ENCODE data around the gene GFI1B.
"Not testable (repeated sequence)": the region's sequence is repeated elsewhere in the genome, so short reads cannot be mapped to it uniquely, and the experiment has no call there.

The GFI1B gene

GRCh38 chr9:132978451-132979131 lies at the start of gene GFI1B:
Gene GFI1B (plus strand): TSS chr9:132978694. CDS start chr9:132986679, 7,985 bp downstream.
- DNase-seq, result no peak

GRCh38 chr9:132931178-132931735 lies 47.2 kb upstream of the GFI1B start:
- DNase-seq, result no peak

GRCh38 chr9:132935026-132935425 lies 43.5 kb upstream of the GFI1B start:
- DNase-seq, result no peak

- DNase-seq, result no peak
Measured at GRCh38 chr9:132937463-132937901, 41.0 kb upstream of the GFI1B start.

GRCh38 chr9:132939169-132939568 lies 39.3 kb upstream of the GFI1B start:
- no peak for DNase-seq

- DNase-seq, result no peak
Measured at GRCh38 chr9:132942541-132943182, 35.8 kb upstream of the GFI1B start.

- DNase-seq, result no peak
Measured at GRCh38 chr9:132943651-132944293, 34.7 kb upstream of the GFI1B start.

- DNase-seq, result peak; percentile 95 to 99 (median 98)
Measured at GRCh38 chr9:132944294-132945185, 34.0 kb upstream of the GFI1B start, which contains the start of gene TSC1. Gene TSC1 (minus strand): TSS chr9:132944616. CDS start chr9:132928872, 15,744 bp downstream.

- no peak for DNase-seq
Measured at GRCh38 chr9:132945186-132946130, 33.0 kb upstream of the GFI1B start.

- no peak for DNase-seq
Measured at GRCh38 chr9:132946211-132946610, 32.3 kb upstream of the GFI1B start.

GRCh38 chr9:132946631-132947295 lies 31.7 kb upstream of the GFI1B start:
- no peak for DNase-seq

- no peak for DNase-seq
Measured at GRCh38 chr9:132947756-132948155, 30.7 kb upstream of the GFI1B start.

- no peak for DNase-seq
Measured at GRCh38 chr9:132948482-132949050, 29.9 kb upstream of the GFI1B start.

- DNase-seq, result no peak
Measured at GRCh38 chr9:132949709-132950108, 28.8 kb upstream of the GFI1B start.

GRCh38 chr9:132955123-132955522 lies 23.4 kb upstream of the GFI1B start:
- no peak for DNase-seq

- no peak for DNase-seq
Measured at GRCh38 chr9:132955768-132956167, 22.7 kb upstream of the GFI1B start.

- DNase-seq, result no peak
Measured at GRCh38 chr9:132957805-132958204, 20.7 kb upstream of the GFI1B start.

- no peak for DNase-seq
Measured at GRCh38 chr9:132961002-132961401, 17.5 kb upstream of the GFI1B start.

GRCh38 chr9:132965478-132965877 lies 13.0 kb upstream of the GFI1B start:
- DNase-seq, result no peak

GRCh38 chr9:132967908-132968307 lies 10.6 kb upstream of the GFI1B start:
- DNase-seq, result not testable (repeated sequence)

Data from activated naive CD4-positive, alpha-beta T cell (primary cell).